HG03442 (cell line): Measurements from ENCODE around the gene APBB2.
"Not testable (repeated sequence)": the region's sequence is repeated elsewhere in the genome, so short reads cannot be mapped to it uniquely, and the experiment has no call there.

Source experiments
- ATAC-seq: cut with Tn5 transposase; IDR thresholded peaks from one replicate; pipeline ENCODE4 v1.9.1; 2021; ENCODE audit warnings: mild to moderate bottlenecking, moderate library complexity; ENCODE audit not compliant: unreplicated experiment

APBB2 gene

DNA sequence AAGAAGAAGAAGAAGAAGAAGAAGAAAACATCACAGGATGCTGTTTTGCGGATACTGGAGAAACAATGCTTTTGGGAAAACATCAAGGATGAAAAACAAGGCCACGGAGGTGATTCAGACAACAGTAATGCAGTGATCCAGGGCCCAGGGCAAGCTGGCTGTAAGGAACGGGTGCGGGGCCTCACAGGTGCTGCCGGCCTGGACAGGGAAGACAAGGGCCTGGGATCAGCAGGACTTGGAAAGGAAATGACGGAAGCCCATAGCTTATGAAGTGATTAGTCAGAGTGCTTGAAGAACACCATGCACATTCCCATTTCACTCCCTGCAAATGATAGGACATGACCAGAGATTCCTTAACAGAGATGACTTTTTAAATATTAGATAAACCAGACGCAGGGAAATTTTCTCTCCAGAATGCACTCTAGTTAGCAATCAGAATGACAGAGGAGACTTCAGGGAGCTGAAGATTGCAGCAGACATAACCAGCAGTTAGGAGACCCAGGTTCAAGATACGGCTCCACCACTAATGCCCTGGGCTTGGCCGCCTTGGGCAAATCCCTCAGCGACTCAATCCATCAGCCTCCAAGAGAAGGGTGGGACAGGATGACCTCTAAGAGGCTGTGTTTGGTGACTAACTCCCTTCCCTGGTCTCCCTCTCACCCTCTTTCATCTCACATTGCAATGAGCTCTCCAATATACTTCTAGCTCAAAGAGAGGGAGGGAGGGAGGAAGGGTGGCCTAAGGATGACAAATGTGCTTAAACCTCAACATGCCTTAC lies 54.1 kb downstream of the APBB2 start:
- no peak for ATAC-seq

DNA sequence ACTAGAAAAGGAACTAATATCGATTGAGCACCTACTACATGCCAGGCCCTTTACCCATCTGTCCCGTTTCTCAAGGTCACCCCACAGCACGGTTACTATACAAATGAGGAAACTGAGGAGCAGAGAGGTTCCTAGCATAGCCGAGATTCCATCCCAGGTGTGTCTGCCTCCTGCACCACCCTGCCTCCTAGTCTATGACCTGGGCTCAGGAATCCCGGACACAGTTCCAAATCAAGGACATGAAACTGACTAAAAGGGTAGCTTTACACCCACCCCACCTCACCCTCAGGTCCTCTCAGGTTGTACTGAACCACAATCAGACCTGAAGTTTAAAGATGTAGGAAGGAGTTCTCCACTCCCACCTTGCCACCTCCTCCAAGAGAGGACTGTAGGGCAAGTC lies 55.6 kb downstream of the APBB2 start:
- ATAC-seq, result no peak

DNA sequence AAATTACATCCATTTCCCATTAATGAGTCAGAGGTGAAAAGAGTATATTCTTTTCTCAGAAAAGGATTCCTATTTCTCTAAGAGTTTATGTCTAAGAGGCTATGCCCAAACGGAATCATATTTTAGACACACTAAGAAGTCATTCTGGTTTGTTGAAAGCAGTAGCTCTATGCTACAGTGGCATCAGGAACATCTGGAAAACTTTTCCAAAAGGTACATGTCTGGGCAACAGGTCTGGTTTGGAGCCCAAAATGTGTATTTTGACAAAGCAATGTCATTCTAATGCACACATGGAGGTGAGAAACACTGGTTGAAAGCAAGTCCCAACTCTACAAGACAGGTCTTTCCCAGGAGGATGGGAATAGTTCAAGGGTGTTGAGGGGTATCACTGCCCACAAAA lies 56.1 kb downstream of the APBB2 start:
- no peak for ATAC-seq

DNA sequence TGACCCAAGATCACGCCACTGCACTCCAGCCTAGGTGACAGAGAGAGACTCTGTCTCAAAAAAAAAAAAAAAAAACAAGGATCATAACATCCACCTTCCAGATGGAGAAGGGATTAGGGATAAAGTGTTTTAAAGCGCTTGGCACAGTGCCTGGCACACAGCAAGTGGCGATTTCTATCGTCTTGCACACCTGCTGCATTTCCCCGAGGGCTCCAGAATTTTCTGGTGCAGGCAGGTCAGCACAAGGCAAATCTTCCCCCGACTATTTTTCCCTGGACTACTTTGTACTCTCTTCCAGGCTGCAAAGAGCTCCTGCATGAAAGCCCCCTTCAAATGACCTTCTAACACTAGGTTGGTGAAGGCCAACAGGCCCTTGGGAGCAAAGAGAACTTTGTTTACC lies 57.3 kb downstream of the APBB2 start:
- no peak for ATAC-seq

DNA sequence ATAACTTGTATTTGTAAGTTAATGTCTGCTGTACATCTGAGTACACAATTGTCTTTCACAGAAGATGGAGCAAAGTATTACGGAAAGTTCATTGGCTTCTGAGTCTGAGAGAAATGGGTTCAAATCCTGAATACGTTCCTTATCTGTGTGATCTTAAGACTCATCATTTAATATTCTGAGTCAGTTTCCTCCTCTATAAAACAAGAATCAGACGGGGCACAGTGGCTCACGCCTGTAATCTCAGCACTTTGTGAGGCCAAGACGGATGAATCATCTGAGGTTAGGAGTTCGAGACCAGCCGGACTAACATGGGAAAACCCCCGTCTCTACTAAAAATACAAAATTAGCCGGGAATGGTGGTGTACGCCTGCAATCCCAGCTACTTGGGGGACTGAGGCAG lies 57.8 kb downstream of the APBB2 start:
- no peak for ATAC-seq

DNA sequence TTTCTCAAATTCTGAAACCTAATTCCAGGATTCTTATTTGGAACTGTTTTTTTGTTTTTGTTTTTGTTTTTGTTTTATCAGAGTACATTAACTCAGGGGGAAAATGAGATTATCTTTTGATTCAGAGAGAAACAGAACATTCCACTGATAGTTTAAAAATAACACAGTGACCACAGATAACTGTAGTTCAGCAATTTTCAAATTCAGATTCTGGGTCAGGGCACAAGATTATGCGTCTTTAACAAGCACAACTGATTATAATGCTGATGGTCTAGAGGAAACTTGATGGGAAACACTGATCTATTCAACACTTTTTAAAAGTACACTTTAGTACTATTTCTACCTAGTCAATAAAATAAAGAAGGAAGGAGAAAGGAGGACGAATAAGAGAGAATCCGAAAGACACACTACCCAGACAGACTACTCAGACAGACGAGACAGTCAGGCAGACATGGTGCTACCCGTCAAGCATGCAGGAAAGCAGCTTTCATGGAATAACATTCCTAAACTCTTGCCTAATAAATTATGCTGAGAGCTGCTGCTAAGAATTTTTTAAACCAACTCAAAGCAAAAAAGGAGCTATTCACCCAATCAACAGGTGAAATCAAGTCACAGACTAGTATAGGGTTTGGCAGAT lies 59.0 kb downstream of the APBB2 start:
- ATAC-seq, result no peak

DNA sequence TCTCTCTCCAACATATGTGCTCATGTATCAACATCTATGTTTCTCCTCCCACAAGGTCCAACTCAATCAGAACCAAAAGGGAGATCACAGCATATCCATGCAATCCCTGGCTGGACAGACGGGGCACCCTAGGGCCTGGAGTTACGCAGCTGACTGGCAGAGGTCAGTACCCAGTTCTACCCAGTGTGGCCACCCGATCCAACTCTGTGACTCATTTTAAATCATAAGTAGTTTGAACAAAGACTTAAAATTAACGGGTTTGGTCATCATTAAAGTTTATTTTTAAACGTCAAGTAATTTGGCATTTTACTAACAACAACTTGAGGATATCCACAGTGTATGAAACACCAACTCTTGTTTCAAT lies 59.5 kb downstream of the APBB2 start:
- no peak for ATAC-seq

DNA sequence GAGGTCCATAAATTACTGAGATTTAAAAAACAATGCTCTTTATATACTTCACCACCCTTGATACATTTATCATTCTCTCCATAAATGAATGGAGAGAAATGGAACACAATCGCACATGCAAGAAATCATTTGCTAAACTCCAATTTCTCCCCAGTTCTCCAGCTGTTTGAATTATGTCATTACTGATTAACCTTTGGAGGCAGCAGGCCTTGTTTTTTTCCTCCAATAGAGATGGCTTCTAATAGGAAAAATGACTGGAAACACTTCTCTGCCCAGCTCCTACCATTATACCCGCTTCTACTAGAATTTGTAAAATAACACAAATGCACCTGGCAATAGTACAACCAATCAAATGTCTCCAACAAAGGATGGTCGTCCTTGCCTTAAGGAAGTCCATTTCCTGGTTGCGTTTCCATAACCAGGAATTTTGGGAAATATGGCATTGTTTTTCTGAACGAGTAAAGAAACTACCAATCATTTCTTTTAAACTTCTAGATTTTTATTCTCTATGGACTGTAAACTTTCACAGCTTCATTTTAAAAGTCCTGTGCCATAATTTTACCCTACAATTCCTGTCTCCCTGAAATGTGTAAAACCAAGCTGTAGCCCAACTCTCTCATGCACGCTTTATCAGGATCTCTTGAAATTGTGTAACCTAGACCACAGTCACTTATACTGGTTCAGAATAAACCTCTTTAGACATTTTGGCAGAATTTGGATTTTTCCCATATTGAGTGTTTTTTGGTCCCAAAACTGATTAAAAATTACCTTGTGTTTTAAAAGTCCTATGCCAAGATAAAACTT lies 60.1 kb downstream of the APBB2 start:
- no peak for ATAC-seq

DNA sequence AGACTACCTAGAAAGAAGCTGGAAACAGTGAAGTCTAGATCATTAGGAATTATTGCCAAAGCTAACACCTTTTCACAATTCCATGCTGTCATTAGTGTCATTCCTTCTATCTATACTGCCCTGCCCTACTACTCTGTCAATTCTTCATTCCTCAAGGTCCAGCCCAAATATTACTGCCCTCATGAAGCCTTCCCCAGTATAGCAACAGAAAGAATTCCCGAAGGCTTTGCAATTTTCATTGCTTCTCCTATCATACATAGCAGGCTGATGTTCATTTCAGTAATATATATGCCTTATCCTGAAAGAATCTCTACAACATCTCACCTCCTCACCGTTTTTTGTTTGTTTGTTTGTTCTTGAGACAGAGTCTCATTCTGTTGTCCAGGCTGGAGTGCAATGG lies 63.9 kb downstream of the APBB2 start:
- ATAC-seq, result no peak

DNA sequence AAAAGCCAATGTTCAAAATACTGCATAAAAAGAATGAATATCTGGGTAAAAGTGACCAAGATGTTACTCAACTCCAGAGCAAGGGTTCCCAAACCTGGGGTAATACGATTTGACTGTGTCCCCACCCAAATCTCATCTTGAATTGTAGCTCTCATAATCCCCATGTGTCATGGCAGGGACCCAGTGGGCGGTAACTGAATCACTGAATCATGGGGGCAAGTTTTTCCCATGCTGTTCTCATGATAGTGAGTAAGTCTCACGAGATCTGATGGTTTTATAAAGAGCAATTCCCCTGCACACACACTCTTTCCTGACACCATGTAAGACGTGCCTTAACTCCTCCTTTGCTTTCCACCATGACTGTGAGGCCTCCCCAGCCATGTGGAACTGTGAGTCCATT lies 64.8 kb downstream of the APBB2 start:
- ATAC-seq, result not testable (repeated sequence)

DNA sequence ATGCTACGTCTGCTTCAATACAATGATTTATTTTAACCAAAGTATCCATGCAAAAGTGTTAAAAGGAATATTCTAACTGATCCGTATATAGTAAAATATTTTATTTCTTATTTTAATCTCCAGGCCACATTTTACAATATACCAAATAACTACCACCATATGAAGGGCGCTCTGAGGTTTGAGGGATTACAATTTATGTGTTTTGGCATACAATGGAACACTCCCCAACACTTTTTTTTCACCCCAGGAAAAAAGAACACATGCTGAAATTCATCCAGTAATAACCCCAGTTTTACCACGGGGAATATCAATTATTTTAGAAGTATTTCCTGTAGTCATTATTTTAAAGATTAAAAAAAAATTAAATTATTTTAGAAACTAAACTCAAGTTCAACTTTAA lies 65.4 kb downstream of the APBB2 start:
- no peak for ATAC-seq

DNA sequence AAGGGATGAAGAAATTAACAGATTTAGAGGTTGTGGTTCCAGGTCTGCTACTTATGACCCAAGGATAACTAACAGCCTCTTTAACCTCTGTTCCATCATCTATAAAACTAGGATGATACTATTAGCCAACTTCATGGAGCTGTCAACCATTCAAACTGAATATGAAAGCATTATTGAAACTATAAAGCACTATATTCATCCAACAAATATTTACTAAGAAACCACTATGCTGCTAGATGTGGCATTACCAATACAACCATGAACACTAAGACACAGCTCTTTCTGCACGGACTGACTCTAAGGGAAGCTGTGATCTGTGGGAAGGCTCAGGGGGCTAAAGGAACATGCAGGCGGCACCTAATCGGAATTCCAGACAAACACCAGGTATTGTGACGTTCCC lies 66.0 kb downstream of the APBB2 start:
- no peak for ATAC-seq

DNA sequence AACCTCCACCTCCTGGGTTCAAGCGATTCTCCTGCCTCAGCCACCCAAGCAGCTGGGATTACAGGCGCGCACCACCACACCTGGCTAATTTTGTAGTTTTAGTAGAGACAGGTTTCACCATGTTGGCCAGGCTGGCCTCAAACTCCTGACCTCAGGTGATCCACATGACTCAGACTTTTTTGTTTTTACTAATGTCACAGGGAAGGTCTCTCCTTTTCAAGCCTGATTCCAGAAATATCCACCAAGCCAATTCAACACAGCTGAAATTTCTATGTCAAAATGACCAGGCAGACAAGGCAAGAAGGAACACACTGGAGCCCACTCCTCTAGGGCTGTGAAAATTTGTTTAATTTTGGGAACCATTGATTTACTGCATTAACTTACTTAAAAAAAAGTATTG lies 66.8 kb downstream of the APBB2 start:
- not testable (repeated sequence) for ATAC-seq

DNA sequence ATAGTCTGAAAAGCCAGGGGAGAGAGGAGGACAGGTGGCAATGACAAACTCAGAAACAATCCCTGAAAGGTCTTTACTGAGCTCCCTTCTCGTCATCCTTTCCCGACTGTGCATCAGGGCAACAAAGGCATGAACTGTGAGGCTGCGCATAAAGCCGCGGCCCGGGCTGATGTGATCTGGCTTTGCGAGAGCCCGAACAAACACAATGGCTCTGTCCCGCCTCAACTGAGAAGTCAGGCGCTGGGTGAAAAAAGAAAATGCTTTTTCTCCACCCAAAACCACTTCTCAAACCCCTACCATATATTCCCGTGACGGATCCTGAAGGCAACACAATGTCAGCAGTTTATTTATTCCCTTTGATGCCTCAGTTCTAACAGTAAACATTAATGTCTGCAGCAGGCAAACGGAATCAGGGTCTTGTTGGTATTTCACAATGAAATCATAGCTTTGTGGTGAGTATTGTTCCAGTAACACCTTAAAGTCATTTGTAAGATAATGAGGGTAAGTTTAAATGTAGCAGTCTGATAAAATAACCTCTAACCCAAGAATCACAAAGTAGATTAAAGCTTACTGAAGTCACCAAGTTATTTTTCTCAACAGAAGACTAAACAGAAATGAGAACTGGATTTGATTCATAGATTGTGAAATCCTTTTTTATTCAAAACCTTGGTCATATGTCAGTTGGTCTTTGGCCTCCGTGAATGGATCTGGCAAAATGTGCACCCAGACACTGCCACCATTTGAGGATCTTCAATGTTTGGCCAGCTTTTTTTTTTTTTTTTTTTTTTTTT lies 67.4 kb downstream of the APBB2 start:
- ATAC-seq, result no peak

DNA sequence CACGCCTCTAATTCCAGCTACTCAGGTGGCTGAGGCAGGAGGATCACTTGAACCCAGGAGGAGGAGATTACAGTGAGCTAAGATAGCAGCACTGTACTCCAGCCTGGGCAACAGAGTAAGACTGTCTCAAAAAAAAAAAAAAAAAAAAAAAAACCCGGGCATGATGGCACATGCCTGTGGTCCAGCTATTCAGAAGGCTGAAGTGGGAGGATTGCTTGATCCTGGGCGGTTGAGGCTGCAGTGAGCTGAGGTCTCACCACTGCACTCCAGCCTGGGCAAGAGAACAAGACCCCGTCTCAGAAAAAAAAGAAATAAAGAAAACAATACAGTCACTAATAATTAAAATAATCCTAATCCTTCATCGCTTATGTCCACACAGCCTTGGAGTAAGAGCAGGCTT lies 68.1 kb downstream of the APBB2 start:
- ATAC-seq, result no peak

DNA sequence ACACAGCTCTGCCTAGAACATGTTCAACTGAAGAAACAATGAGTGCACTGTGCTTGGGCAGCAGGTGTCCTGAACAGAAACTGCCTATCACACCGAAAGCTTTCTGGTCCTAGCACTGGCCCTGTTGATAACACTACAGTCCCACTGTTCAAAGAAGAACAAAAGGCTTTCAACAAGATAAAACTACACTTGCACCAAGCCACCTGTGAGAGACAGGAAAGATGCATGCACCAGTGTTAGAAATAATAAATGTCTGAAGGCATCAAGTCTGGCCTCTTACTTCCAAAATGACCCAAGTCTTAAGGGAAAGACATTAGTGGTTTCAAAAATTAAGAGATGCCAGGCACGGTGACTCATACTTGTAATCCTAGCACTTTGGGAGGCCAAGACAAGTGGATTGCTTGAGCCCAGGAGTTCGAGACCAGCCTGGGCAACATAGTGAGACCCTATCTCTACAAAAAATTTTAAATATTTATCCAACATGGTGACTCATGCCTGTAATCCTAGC lies 68.7 kb downstream of the APBB2 start:
- ATAC-seq, result no peak

DNA sequence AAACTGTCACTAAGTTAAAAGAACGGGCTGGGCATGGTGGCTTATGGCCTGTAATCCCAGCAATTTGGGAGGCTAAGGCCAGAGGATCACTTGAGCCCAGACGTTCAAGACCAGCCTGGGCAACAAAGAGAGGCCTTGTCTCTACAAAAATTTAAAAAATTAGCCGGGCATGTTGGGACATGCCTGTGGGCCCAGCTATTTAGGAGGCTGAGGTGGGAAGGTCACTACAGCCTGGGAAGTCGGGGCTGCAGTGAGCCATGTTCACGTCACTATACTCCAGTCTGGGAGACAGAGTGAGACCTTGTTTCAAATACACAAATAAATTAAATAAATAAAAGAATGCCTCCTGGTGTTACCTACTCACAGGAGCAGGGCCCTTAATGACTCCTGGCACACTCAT lies 69.5 kb downstream of the APBB2 start:
- ATAC-seq, result no peak

DNA sequence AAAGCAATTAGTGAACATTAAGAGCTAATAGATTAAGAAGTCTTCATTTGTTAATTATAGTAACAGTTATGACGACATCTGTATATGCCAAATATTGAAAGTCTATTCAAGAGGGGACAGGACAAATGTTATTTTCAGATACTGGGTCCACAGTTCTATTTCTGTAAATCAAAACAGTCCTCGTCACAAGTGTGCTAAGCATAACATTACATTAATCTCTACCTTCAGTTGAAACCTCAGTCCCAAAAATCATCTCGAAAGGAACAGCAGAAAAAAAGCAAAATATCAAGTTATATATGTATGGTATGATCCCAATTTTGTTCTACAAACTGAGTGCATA lies 70.3 kb downstream of the APBB2 start:
- no peak for ATAC-seq

DNA sequence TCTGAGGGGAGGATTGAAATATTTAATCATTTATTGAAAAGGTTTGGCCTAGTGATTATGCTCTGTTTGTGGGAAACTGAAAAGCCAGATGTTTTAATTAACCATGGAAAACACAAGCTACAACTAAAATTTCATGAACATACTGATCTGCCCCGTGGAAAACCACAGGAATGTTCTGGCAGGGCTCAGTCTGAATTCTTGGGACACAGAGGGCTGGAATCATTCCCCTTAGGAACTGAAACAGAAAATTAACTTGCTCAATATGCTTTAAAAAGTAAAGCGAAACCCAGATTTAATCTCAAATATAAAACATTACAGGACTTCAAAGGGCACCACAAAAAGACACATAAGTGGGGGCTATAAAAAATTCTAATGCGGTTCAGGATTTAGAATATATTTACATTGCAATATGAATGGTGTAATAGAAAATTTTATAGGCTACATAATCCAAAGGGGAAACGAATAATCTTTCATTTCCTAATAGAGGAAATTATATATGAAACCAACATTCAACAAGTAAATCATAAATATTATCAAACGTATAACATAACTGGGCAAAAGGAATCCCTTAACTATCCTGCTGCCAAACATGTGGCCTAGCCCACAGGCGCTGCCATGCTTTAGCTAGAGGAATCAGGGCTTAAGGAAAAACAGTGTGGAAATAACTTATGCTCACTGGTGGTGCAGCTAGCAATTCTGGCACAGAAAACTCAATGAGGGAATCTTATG lies 70.9 kb downstream of the APBB2 start:
- no peak for ATAC-seq
